ENCODE data around the gene CD4. TPM values are rescaled to one million over a fixed set of nuclear protein-coding genes. Genes with fewer than 3 reads are reported as not detected.

CD4 gene
- total RNA-seq, 1 donor from 2014 or later = not detected

DNA sequence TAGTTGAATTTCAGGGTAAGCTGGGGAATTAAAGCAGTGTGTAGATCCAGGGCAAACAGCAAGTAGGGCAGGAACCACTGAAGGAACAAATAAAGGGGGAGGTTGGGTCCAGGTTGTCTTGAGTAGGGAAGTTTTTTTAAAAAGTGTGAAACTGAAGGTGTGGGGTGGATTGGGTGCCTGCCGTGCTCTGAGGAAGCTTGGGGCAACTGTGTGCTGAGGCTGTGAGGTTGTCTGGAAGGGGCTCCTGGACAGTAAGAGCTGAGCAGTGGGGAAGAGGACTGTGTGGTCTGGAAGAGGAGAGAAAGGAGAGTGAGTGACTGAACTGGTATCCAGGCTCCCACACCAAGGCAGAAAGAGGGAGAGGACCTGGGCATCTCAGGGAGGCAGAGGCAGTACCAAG, 21.4 kb downstream of the CD4 start:
- no peak for DNase-seq (ENCODE audit: low read depth)

DNA sequence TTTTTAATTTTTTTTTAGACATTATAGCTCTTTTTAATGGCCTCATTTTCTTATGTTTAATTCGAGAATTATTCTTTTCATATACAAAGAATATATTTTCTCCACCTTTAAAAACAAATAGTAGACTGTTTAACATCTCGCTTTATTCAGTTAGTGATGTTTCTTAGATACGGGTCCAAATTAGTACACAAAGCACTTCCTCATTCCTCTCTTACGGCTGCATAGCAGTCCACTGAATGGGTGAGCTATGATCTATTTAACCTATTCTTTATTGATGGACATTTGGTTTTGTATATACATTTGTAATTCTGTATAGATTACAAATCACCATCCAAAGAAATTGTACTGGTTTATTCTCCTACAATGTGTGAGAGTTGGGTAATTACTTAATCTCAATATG, 24.0 kb downstream of the CD4 start:
- DNase-seq (ENCODE audit: low read depth) = no peak

DNA sequence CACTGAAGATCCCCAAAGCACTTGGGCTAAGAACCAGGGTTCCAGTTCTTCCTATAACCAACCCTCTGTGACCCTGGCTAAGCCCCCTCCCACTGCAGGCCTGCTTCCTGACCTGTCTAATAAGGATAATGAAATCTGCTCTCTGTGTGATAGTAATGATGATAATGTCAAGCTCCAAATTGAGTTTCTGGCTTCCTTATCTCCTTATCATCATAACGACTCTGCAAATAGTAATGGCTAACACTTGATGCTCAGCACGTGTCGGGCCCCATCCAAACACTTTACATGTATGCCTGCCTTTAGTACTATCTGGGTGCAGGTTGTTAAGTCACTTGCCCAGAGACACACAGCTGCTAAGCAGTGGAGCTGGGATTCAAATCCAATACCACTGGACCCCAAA, 27.3 kb downstream of the CD4 start:
- DNase-seq (ENCODE audit: low read depth) = no peak

DNA sequence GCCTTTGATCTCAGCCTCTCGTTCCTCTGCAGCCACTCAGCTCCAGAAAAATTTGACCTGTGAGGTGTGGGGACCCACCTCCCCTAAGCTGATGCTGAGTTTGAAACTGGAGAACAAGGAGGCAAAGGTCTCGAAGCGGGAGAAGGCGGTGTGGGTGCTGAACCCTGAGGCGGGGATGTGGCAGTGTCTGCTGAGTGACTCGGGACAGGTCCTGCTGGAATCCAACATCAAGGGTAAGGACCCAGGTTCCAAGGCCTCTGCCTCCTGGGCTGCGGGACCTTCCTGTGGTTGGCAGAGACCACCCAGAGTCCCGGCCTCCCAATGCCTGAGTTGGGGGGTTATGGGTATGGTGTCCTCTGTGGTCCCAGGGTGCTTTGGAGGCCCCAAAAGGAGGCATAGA, 27.8 kb downstream of the CD4 start:
- DNase-seq (ENCODE audit: low read depth) = no peak

DNA sequence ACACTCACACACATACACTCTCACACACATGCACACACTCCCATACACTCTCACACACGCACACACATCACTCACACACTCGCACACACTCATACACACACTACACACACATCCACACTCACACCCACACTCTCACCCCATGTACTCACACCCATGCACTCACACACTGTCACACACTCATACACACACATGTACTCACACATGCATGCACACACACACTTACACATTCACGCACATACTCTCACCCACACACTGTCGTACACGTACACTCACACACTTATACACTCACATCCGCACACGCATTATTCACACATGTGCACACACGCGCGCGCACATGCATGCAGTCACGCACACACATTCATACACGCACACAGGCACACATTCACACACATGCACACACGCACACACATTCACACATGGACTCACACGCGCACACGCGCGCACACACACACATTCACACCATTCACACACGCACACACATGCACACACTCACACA, 28.4 kb downstream of the CD4 start:
- DNase-seq (ENCODE audit: low read depth) = no peak

DNA sequence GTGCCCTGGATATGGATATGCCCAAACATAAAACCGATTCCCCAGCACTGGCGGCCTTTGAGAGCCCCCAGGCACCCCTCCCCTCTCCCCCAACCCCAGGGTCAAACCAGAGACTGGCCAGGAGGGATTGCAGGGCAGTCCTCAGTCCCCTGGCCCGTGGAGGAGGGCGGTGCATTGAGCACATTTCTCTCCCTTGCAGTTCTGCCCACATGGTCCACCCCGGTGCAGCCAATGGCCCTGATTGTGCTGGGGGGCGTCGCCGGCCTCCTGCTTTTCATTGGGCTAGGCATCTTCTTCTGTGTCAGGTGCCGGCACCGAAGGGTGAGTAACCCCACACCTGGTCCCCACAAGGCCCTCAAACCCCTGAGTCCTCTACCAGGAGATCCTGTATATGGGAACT, 28.9 kb downstream of the CD4 start:
- no peak for DNase-seq (ENCODE audit: low read depth)

DNA sequence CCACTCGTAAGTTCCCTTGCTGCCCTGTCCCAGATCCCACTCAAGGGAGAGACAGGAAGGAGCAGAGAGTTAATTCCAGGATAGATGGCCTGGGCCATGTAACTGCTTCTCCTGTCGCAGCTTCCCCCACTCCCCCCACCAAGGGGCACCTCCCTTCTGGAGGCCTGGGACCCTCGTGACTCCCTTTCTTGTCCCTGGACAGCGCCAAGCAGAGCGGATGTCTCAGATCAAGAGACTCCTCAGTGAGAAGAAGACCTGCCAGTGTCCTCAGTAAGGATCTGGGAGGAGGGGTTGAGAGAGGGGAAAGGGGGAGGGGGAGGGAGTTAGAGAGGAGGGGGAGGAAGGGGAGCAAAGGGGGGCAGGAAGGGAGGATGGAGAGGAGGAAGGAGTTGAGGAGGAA, 29.3 kb downstream of the CD4 start:
- no peak for DNase-seq (ENCODE audit: low read depth)

DNA sequence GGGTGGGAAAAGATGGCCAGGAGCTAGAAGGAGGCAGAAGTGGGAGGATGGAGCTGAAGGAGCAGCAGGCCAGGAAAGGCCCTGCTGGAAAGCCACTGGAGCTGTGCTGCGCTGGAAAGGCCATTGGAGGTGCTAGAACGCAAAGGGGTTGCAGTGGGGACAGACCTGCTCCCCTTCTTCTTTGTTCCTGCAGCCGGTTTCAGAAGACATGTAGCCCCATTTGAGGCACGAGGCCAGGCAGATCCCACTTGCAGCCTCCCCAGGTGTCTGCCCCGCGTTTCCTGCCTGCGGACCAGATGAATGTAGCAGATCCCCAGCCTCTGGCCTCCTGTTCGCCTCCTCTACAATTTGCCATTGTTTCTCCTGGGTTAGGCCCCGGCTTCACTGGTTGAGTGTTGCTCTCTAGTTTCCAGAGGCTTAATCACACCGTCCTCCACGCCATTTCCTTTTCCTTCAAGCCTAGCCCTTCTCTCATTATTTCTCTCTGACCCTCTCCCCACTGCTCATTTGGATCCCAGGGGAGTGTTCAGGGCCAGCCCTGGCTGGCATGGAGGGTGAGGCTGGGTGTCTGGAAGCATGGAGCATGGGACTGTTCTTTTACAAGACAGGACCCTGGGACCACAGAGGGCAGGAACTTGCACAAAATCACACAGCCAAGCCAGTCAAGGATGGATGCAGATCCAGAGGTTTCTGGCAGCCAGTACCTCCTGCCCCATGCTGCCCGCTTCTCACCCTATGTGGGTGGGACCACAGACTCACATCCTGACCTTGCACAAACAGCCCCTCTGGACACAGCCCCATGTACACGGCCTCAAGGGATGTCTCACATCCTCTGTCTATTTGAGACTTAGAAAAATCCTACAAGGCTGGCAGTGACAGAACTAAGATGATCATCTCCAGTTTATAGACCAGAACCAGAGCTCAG, 30.0 kb downstream of the CD4 start:
- DNase-seq (ENCODE audit: low read depth) = no peak

DNA sequence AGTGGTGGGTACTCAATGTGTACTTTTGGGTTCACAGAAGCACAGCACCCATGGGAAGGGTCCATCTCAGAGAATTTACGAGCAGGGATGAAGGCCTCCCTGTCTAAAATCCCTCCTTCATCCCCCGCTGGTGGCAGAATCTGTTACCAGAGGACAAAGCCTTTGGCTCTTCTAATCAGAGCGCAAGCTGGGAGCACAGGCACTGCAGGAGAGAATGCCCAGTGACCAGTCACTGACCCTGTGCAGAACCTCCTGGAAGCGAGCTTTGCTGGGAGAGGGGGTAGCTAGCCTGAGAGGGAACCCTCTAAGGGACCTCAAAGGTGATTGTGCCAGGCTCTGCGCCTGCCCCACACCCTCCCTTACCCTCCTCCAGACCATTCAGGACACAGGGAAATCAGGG, 30.8 kb downstream of the CD4 start:
- DNase-seq (ENCODE audit: low read depth) = no peak

DNA sequence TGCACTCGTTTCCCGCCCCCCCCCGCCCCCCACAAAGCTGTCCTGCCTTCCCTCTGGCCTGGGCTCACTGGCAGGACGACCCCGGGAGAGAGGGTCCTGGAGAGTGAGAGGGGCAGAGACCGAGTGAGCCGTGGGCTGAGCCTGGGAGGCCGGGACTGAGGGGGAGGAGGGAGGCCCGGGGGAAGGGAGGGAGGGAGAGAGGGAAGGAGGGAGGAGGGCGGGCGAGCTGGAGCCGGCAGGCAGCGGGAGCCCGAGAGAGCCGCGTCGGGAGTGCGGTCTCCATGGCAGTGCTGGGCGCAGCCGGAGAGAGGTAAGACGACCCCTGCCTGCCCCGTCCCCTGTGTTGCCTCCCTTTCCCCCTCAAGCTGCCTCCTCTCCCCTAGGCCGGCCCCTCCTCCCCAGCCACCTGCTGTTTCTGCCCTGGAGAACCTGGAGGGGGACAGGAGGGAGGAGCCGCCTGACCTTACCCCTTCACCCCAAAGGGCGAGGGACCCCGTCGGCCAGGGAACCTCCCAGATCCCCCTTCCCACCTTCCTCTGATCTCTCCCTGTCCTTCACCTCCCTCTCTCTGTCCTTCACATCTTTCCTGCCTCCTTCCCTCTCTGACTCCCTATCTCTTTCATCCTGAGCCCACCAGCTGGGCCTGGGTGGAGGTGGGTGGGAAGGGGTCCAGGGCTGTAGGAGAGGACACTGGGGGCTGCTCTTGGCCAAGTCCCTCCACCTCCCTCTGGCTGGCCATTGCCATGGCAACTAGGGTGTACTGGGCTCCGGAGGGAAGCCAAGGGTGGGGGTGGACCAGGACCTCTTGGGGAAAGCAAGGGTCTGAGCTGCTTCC, 32.5 kb downstream of the CD4 start, which contains the start of gene GPR162:
TSS of gene GPR162 (plus strand) at position 231 of the 835 bp plus-strand sequence. CDS start 2,078 bp downstream, outside the sequence.
- DNase-seq (ENCODE audit: low read depth) = peak; percentile 42

DNA sequence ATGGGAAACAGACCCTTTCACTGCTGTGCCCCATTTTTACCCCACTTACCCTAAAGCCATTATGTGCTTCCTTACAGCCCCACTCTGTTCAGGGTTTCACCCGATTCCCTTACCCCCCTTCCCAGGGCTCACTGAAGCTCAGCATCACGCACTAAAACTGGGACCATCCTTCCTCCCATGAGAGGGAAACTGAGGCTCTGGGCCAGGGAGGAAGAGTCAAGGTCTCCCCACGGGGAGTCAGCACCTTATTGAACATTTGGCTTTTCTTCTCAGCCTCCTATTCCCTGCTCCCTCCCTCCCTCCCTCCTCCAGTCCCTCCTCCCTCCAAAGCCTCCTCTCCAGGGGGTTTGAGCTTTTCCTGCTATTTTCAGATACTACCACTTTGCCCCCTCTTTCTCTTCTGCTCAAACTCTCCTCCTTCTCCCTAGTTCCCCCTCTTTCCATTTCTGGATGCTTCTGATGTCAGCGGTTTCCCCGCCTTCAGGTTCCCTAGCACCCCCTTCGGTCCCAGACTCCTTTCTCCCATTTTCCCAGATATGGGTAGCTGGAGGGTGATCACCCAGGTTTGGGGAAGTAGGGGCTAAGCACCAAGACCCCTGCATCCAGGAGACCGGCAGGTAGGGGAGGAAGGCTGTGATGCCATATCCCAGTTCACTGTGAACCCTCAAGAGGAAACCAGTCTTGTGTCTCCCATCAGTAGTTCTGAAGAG, 33.3 kb downstream of the CD4 start:
- DNase-seq (ENCODE audit: low read depth) = no peak

DNA sequence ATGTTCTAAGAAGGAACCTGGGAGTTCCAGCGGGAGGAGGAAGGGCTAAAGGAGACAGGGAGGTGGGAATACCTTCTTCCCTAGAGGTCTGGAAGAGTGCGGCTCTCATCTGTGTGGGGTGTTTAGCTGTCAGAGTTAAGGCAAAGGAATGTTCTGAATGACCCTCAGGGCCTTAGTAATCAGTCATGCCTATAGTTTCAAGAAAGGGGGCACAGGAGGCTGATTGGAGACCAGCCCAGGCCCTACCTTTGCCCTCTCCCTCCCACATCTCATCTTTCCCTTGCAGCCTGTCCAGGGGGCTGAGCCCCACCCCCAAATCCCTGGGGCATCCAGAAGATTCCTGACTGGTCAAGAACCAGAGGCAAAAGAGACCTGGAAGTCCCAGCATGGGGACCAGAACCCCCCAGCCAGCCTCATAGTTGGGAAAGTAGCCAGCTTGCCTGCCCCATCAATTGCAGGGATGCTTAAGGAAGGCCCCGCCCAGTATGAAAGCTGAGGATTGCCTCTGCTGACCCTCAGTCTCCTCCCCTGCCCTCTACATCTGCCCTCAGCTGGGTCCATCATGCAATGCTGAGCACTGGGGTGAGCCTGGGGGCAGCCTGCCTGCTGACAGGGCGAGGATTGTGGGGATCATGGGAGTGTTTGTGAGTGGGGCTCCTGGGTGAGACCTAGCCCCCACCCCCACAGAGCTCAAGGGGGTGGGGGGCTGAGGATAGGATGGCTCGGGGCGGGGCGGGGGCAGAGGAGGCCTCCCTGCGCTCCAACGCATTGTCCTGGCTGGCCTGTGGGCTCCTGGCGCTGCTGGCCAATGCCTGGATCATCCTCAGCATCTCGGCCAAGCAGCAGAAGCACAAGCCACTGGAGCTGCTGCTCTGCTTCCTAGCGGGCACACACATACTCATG, 34.1 kb downstream of the CD4 start:
- DNase-seq (ENCODE audit: low read depth) = no peak

DNA sequence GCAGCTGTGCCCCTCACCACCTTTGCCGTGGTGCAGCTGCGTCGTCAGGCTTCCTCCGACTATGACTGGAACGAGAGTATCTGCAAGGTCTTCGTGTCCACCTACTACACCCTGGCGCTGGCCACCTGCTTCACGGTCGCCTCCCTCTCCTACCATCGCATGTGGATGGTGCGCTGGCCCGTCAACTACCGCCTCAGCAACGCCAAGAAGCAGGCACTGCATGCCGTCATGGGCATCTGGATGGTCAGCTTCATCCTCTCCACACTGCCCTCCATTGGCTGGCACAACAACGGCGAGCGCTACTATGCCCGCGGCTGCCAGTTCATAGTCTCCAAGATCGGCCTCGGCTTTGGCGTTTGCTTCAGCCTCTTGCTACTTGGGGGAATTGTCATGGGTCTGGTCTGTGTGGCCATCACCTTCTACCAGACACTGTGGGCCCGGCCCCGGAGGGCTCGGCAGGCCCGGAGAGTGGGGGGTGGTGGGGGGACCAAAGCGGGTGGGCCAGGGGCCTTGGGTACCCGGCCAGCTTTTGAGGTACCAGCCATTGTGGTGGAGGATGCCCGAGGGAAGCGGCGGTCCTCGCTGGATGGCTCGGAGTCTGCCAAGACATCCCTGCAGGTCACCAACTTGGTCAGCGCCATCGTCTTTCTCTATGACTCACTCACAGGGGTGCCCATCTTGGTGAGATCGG, 34.9 kb downstream of the CD4 start:
- no peak for DNase-seq (ENCODE audit: low read depth)

DNA sequence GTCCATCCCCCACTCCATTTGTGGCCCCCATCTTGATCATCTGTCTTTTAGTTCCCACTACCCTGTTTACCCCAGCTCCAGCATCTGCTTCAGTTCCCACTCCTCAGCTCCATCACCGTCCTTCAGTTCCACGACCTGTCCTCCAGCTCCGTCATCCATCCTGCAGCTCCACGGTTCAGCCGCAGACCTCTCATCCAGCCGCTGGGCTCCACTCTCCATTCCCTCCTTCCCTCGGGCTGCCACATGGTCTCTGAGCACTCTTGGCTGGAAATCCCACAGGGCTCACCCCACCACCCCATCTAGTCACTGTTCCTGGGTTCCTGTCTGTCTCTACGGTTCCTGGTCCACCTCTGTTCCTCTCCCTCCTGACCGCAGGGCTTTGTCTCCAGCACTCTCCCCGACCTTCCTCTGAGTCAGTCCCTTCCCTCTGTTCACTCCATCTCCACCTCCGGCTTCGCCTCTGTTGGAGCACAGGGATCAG, 35.6 kb downstream of the CD4 start:
- DNase-seq (ENCODE audit: low read depth) = peak; percentile 16

DNA sequence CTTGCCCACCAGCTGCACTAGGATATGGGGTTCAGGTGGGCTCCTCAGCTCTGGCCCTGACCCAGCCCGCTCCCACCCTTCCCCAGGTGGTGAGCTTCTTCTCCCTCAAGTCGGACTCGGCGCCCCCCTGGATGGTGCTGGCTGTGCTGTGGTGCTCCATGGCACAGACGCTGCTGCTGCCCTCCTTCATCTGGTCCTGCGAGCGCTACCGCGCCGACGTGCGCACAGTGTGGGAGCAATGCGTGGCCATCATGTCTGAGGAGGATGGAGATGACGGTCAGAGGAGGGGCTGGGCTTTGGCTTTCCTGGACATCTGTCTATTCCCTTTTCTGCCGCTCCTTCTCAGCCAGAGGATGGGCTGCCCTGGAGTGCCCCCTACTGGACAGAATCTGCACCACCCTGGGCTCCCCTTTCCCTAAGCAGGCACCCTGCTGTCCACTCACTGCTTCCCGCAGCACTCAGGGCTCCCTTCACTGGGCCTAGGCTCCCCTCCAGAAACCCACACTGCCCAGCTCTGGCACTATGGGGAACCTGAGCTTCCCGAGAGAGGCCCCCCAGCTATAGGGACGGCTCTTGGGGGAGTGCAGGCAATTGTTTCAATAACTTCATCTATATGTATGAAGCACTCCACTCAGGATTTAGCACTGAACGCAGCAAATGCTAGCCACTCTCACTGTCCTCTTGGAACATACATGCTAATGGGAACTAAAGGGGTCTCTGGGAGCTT, 36.2 kb downstream of the CD4 start:
- DNase-seq (ENCODE audit: low read depth) = peak; percentile 89

DNA sequence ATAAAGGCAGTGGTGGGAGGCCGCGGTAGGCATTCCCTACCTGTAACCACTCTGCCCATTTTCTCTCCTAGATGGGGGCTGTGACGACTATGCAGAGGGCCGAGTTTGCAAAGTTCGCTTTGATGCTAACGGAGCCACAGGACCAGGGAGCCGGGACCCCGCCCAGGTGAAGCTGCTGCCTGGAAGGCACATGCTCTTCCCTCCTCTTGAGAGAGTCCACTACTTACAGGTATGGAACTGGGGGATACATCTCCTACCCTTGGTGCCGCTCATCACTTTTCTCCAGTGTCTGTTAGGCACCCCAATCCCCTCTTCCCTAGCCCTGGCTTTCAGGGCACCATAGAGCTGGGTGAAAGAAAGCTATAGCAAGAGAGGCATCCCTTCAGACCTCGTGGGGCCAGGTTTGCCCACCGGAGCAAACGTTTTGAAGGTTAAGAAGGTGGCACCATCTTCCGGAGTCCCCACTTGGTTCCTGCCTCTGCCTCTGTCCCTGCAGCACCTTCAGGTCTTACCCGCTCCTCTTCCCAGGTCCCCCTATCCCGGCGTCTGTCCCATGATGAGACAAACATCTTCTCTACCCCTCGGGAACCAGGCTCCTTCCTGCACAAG, 36.9 kb downstream of the CD4 start:
- no peak for DNase-seq (ENCODE audit: low read depth)

DNA sequence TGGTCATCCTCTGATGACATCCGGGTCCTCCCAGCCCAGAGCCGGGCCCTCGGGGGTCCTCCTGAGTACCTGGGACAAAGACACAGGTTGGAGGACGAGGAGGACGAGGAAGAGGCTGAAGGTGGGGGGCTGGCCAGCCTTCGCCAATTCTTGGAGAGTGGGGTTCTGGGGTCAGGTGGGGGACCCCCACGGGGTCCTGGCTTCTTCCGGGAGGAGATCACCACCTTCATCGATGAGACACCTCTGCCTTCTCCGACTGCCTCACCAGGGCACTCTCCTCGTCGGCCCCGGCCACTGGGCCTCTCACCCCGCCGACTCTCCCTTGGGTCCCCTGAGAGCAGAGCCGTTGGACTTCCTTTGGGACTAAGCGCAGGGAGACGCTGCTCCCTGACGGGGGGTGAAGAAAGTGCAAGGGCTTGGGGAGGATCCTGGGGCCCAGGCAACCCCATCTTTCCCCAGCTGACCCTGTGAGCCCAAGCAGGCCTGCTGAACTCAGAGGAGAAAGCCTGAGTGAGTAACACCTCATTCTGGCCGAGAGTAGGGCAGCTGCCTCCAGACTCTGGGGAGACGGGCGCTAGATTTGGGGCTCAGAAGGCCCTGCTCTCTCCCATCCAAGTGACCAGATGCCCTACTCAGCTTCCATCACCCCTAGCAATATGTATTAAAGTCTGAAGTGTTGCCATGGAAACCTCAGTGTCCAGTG, 37.6 kb downstream of the CD4 start:
- no peak for DNase-seq (ENCODE audit: low read depth)

DNA sequence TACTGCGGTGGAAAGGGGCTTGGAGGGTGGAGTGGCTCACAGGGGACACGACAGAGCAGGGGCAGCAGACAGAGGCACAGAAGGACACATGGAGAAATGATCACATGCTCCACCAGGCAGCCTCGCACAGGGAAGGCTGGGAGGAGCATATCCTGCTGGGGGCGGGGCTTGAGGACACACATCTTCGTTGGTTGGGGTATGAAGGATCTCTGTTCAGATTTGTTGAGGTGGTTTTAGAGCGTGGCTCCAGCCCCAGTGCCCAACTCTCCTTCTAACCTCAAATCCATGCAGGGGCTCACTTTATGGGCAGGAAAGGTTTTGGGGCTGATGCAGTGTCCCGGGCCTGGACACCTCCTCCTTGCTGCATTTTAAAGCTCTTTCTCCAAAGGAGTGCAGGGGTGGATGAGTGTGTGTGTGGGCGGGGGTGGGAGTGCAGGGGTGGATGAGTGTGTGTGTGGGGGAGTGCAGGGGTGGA, 38.1 kb downstream of the CD4 start:
- peak; percentile 85 for DNase-seq (ENCODE audit: low read depth)

All from myocyte (in vitro differentiated cells).